Muscle of leg (tissue), 11 donors: ENCODE results near the gene SPDYE2. TPM values are rescaled to one million over a fixed set of nuclear protein-coding genes. Genes with fewer than 3 reads are reported as not detected.
"Not testable (repeated sequence)": the region's sequence is repeated elsewhere in the genome, so short reads cannot be mapped to it uniquely, and the experiment has no call there.

Experiments
- DNase-seq: peaks from one replicate; pipeline ENCODE4 v3.0.0; 2013
- H3K27ac ChIP-seq: one replicate; pipeline ENCODE4 v1.5.1; 2013; ENCODE audit warnings: mild to moderate bottlenecking, low read length, control low read depth
- H3K27me3 ChIP-seq: one replicate; pipeline ENCODE4 v1.6.1; 2013; ENCODE audit warnings: low read length; ENCODE audit not compliant: control insufficient read depth, insufficient read depth
- H3K36me3 ChIP-seq: one replicate; pipeline ENCODE4 v1.6.1; 2013; ENCODE audit warnings: low read length; ENCODE audit not compliant: control insufficient read depth, insufficient read depth
- H3K4me1 ChIP-seq: one replicate; pipeline ENCODE4 v1.6.1; 2013; ENCODE audit warnings: low read length; ENCODE audit not compliant: control insufficient read depth, insufficient read depth
- H3K4me3 ChIP-seq: one replicate; pipeline ENCODE4 v1.5.1; 2013; ENCODE audit warnings: low read length, control low read depth
- H3K9me3 ChIP-seq: replicated peaks from 2 replicates; pipeline ENCODE4 v1.6.1; 2013; ENCODE audit warnings: low read depth, low read length; ENCODE audit not compliant: control insufficient read depth
- WGBS: methylation state at CpG from one replicate; pipeline ENCODE4 v1.1.5; 2013; ENCODE audit warnings: missing lambda C conversion rate; ENCODE audit not compliant: insufficient coverage; 5-methylcytosine and 5-hydroxymethylcytosine counted together
- polyA plus RNA-seq, 8 donors: library from polyadenylated mRNA; unstranded; fragments of 120-200 nt; gene quantifications; one replicate each; pipeline versions ENCODE4 v1.2.1 to v1.2.3, GENCODE V29; 2013; ENCODE audit warnings: inconsistent platforms in 1 of 8, low replicate concordance in 1 of 8; ENCODE audit not compliant: insufficient read length in 8 of 8, insufficient read depth in 1 of 8
- total RNA-seq: library from RNA; stranded (reverse); fragments of 120-200 nt; gene quantifications from one replicate; pipeline ENCODE4 v1.2.4, GENCODE V29; 2013

The SPDYE2 gene
- total and polyA plus RNA-seq, 9 donors, result 0.04 to 13.6 (median 3.3) TPM

- no CpG with 5 or more reads among the region's 12 CpGs for WGBS
- H3K27ac ChIP-seq, result not testable (repeated sequence)
Measured at GRCh38 chr7:102602317-102602716, 51.3 kb downstream of the SPDYE2 start.

GRCh38 chr7:102604431-102605145, 53.6 kb downstream of the SPDYE2 start:
- H3K4me3 ChIP-seq, H3K36me3 ChIP-seq, H3K4me1 ChIP-seq, H3K27ac ChIP-seq, H3K9me3 ChIP-seq, H3K27me3 ChIP-seq, DNase-seq: not testable (repeated sequence)
- no CpG with 5 or more reads among the region's 19 CpGs for WGBS

More at GRCh38 chr7:102602317-102602716, 51.3 kb downstream of the SPDYE2 start:
- not testable (repeated sequence) for DNase-seq, H3K4me1 ChIP-seq, H3K36me3 ChIP-seq, H3K27me3 ChIP-seq, H3K9me3 ChIP-seq, H3K4me3 ChIP-seq

DNA sequence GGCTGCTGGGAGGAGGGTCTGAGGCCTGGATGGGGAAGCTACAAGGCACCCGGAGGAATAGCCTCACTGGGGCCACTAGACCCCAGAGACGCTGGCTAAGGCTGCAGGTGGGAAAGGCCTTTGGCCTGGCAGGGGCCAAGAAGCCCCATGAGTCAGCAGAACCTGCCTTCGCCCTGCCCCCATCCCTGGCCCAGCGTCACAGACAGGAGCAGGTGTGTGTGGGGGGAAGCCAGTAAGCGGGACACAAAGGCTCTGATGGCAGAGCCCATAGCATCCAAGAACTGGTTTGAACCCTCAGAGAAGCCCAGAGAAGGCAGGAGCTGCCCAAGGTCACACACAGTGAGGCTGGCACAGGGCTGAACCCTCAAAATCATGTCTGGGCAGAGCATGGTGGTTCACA, 55.8 kb downstream of the SPDYE2 start:
- not testable (repeated sequence) for H3K27ac ChIP-seq, H3K4me3 ChIP-seq, H3K4me1 ChIP-seq, H3K36me3 ChIP-seq, H3K27me3 ChIP-seq, DNase-seq, H3K9me3 ChIP-seq
- WGBS, result no CpG with 5 or more reads among the region's 5 CpGs

DNA sequence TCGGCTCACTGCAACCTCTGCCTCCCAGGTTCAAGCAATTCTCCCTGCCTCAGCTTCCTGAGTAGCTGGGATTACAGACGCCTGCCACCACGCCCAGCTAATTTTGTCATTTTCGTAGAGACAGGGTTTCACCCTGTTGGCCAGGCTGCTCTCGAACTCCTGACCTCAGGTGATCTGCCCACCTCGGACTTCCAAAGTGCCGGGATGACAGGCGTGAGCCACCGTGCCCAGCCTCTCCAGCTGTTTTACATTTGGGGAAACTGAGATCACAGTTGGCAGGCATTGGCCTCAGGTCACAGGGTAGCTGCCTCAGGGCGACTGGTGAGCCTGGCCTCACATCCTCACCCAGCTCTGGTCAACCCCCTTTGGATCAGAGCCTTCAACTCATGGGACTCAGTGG, 58.7 kb downstream of the SPDYE2 start:
- H3K4me1 ChIP-seq, DNase-seq, H3K27ac ChIP-seq, H3K36me3 ChIP-seq, H3K4me3 ChIP-seq, H3K9me3 ChIP-seq, H3K27me3 ChIP-seq: not testable (repeated sequence)
- no CpG with 5 or more reads among the region's 10 CpGs for WGBS

DNA sequence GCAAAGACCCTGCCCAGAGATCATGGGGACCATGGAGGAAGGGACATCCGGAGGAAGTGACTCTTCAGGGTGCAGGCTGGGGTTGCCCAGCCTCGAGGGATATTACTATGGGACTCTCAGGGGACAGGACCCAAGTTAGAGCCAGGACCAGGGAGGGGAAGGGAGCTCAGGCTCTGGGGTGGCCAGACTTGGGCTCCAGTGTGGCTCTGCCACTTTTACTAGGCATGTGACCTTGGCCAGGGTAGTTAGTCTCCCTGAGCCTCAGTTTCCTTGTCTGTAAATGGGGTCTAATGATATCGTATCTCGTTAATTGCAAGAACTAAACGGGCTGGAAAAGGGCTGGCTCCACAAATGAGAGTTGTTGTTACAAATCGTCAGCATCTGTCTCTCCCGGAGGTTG, 59.4 kb downstream of the SPDYE2 start:
- not testable (repeated sequence) for H3K4me1 ChIP-seq, H3K27ac ChIP-seq, H3K9me3 ChIP-seq, DNase-seq, H3K27me3 ChIP-seq, H3K4me3 ChIP-seq, H3K36me3 ChIP-seq
- WGBS, result no CpG with 5 or more reads among the region's 7 CpGs

GRCh38 chr7:102611013-102611674, 60.1 kb downstream of the SPDYE2 start:
- H3K27ac ChIP-seq, DNase-seq, H3K9me3 ChIP-seq, H3K27me3 ChIP-seq, H3K36me3 ChIP-seq, H3K4me3 ChIP-seq, H3K4me1 ChIP-seq: not testable (repeated sequence)
- WGBS, result no CpG with 5 or more reads among the region's 30 CpGs

GRCh38 chr7:102611675-102612325, 60.8 kb downstream of the SPDYE2 start:
- DNase-seq, result peak; percentile 33
- H3K27me3 ChIP-seq, H3K4me3 ChIP-seq, H3K9me3 ChIP-seq, H3K36me3 ChIP-seq, H3K4me1 ChIP-seq: not testable (repeated sequence)
- peak overlapping the region; percentile 76 for H3K27ac ChIP-seq
- 3% methylated on average over 4 of the region's 10 CpGs for WGBS

Other genes with a start within 250 kb of the SPDYE2 start
- not detected for gene SPDYE6, start 194.8 kb upstream of the SPDYE2 start, total RNA-seq
- 1 to 10 TPM in 7 of 8 donors, under 1 TPM in 1; 0.85 to 4.9 (median 2.4) TPM for gene SPDYE6, start 194.8 kb upstream of the SPDYE2 start, polyA plus RNA-seq
- gene PRKRIP1, start 154.9 kb upstream of the SPDYE2 start, total RNA-seq, result 26.4 TPM
- 10 to 100 TPM; 24.9 to 33.5 (median 29.4) TPM for gene PRKRIP1, start 154.9 kb upstream of the SPDYE2 start, polyA plus RNA-seq
- 7.0 TPM for gene ORAI2, start 117.7 kb upstream of the SPDYE2 start, total RNA-seq
- gene ORAI2, start 117.7 kb upstream of the SPDYE2 start, polyA plus RNA-seq, result 10 to 100 TPM in 5 of 8 donors, 1 to 10 TPM in 3; 8.2 to 17.8 (median 11.8) TPM
- gene ALKBH4, start 86.4 kb upstream of the SPDYE2 start, total RNA-seq, result 12.1 TPM
- 10 to 100 TPM in 4 of 8 donors, 1 to 10 TPM in 4; 7.4 to 12.2 (median 9.6) TPM for gene ALKBH4, start 86.4 kb upstream of the SPDYE2 start, polyA plus RNA-seq
- gene LRWD1, start 86.2 kb upstream of the SPDYE2 start, total RNA-seq, result 10.2 TPM
- gene LRWD1, start 86.2 kb upstream of the SPDYE2 start, polyA plus RNA-seq, result 10 to 100 TPM; 11.2 to 14.5 (median 12.9) TPM
- gene POLR2J, start 72.3 kb upstream of the SPDYE2 start, total RNA-seq, result 45.7 TPM
- 10 to 100 TPM; 29.8 to 38.4 (median 33.5) TPM for gene POLR2J, start 72.3 kb upstream of the SPDYE2 start, polyA plus RNA-seq
- 8.9 TPM for gene RASA4B, start 33.4 kb upstream of the SPDYE2 start, total RNA-seq
- gene RASA4B, start 33.4 kb upstream of the SPDYE2 start, polyA plus RNA-seq, result 10 to 100 TPM in 7 of 8 donors, 1 to 10 TPM in 1; 7.1 to 26.7 (median 14.5) TPM
- 2.8 TPM for gene UPK3BL2, start 7.5 kb upstream of the SPDYE2 start, total RNA-seq
- gene UPK3BL2, start 7.5 kb upstream of the SPDYE2 start, polyA plus RNA-seq, result 10 to 100 TPM in 4 of 8 donors, 1 to 10 TPM in 3, under 1 TPM in 1; 0.82 to 18.3 (median 9.5) TPM
- 19.8 TPM for gene POLR2J3, start 21.4 kb downstream of the SPDYE2 start, total RNA-seq
- gene POLR2J3, start 21.4 kb downstream of the SPDYE2 start, polyA plus RNA-seq, result 10 to 100 TPM; 40.2 to 66.3 (median 55.7) TPM
- gene RASA4, start 65.5 kb downstream of the SPDYE2 start, total RNA-seq, result 13.7 TPM
- 10 to 100 TPM; 19.3 to 48.2 (median 34.4) TPM for gene RASA4, start 65.5 kb downstream of the SPDYE2 start, polyA plus RNA-seq
- 7.3 TPM for gene UPK3BL1, start 91.6 kb downstream of the SPDYE2 start, total RNA-seq
- 10 to 100 TPM in 4 of 8 donors, 1 to 10 TPM in 4; 2.2 to 35.0 (median 8.9) TPM for gene UPK3BL1, start 91.6 kb downstream of the SPDYE2 start, polyA plus RNA-seq
- not detected for gene SPDYE2B, start 99.1 kb downstream of the SPDYE2 start, total RNA-seq
- 1 to 10 TPM in 4 of 8 donors, under 1 TPM in 4; 0.26 to 3.9 (median 1.0) TPM for gene SPDYE2B, start 99.1 kb downstream of the SPDYE2 start, polyA plus RNA-seq
- gene POLR2J2, start 120.4 kb downstream of the SPDYE2 start, total RNA-seq, result 3.3 TPM
- 1 to 10 TPM in 3 of 8 donors, under 1 TPM in 4, not detected in 1; 0.25 to 2.3 (median 0.75) TPM for gene POLR2J2, start 120.4 kb downstream of the SPDYE2 start, polyA plus RNA-seq
- gene FAM185A, start 197.8 kb downstream of the SPDYE2 start, total RNA-seq, result 7.4 TPM
- gene FAM185A, start 197.8 kb downstream of the SPDYE2 start, polyA plus RNA-seq, result 1 to 10 TPM; 4.3 to 6.4 (median 4.8) TPM